ENCODE measurements around the gene HOXA3.

DNA sequence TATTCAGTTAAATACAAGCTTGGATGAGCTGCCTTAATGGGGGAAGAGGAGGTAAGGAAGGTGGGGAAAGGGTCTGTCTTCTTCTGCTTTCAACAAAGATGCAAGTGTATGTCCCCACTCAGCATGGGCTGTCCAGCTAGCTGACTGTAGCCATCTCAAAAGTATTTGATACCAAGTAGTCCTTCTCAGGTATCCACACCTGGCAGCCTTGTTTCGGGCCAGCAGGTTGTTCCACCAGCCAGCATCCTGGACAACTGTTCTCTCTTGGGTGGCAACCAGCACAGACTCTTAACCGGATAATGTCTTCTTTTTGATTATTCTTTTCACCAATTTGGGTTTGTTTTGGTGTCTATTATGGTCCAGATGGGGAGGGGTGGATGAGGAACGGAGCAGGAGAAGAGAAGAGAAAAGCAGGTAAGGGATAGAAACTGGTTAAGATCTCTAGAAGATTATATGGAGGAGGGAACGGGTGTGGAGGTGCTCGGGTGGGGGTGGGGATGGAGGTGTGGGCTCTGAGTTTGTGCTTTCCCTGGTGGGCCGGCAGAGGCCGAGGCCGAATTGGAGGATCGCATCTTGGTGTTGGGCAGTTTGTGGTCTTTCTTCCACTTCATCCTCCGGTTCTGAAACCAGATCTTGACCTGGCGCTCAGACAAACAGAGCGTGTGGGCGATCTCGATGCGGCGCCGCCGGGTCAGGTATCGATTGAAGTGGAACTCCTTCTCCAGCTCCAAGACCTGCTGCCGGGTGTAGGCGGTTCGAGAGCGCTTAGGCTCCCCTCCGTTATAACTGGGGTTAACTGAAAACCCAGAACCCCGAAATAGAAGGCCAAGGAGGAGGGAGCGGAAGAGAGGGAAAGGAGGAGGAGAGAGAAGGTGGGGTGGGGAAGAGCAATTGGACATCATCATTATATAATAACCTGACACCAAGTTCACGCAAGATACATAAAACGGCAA lies 23.3 kb downstream of the HOXA3 start:
- TF ChIP-seq CTCF (IDR thresholded peaks at IDR 0.05; ENCODE audit: low read depth, low read length, poor library complexity, severe bottlenecking) (no peak), EZH2phosphoT487 (IDR thresholded peaks at IDR 0.05; ENCODE audit: borderline replicate concordance, low read length) (no peak)

Measured in DOHH2 (cell line).